ENCODE data around the gene RFX1.

Gene RFX1

GRCh38 chr19:13960863-13961784, 45.0 kb downstream of the RFX1 start:
- no peak for DNase-seq

- DNase-seq, result no peak
Measured at GRCh38 chr19:13959962-13960862, 45.9 kb downstream of the RFX1 start.

GRCh38 chr19:13959141-13959961, 46.8 kb downstream of the RFX1 start:
- DNase-seq, result no peak

- no peak for DNase-seq
Measured at GRCh38 chr19:13958043-13958442, 48.1 kb downstream of the RFX1 start.

- DNase-seq, result no peak
Measured at GRCh38 chr19:13957051-13957450, 49.1 kb downstream of the RFX1 start.

- DNase-seq, result no peak
Measured at GRCh38 chr19:13956365-13956744, 49.8 kb downstream of the RFX1 start.

GRCh38 chr19:13955662-13956364, 50.3 kb downstream of the RFX1 start:
- no peak for DNase-seq

- no peak for DNase-seq
Measured at GRCh38 chr19:13954185-13954584, 51.9 kb downstream of the RFX1 start.

- DNase-seq, result no peak
Measured at GRCh38 chr19:13952931-13953531, 53.1 kb downstream of the RFX1 start.

- DNase-seq, result peak; percentile 97
Measured at GRCh38 chr19:13952154-13952930, 53.8 kb downstream of the RFX1 start, which contains the start of gene DCAF15. TSS of gene DCAF15 (plus strand) at chr19:13952509. CDS start at chr19:13952513, 4 bp downstream.

- DNase-seq, result no peak
Measured at GRCh38 chr19:13951799-13952153, 54.3 kb downstream of the RFX1 start.

- DNase-seq, result no peak
Measured at GRCh38 chr19:13951043-13951442, 55.1 kb downstream of the RFX1 start.

GRCh38 chr19:13946414-13946813, 59.7 kb downstream of the RFX1 start:
- no peak for DNase-seq

GRCh38 chr19:13942023-13942684, 64.0 kb downstream of the RFX1 start:
- no peak for DNase-seq

- no peak for DNase-seq
Measured at GRCh38 chr19:13938301-13939064, 67.6 kb downstream of the RFX1 start, which contains the start of gene PODNL1. TSS of gene PODNL1 (minus strand) at chr19:13938417. CDS start at chr19:13938181, 236 bp downstream.

- no peak for DNase-seq
Measured at GRCh38 chr19:13937479-13938300, 68.4 kb downstream of the RFX1 start.

GRCh38 chr19:13935765-13936510, 70.2 kb downstream of the RFX1 start:
- DNase-seq, result no peak

GRCh38 chr19:13934785-13935109, 71.4 kb downstream of the RFX1 start:
- DNase-seq, result no peak

Measured in activated CD8-positive, alpha-beta memory T cell treated with anti-CD3 and anti-CD28 coated beads, Interleukin-2, amount 50 U/mL, for 48 hours (primary cell).